PFSK-1 (cell line): Measurements from ENCODE around the gene SPATS1.

Experiments
- FOXP2 ChIP-seq: optimal IDR thresholded peaks from 2 replicates; pipeline ENCODE3; 2011; ENCODE audit warnings: borderline replicate concordance, control low read depth, inconsistent platforms; ENCODE audit not compliant: insufficient read depth; ENCODE audit errors: extremely low read length, extremely low read depth
- POLR2AphosphoS5 ChIP-seq: IDR thresholded peaks from 2 replicates; pipeline ENCODE4 v1.6.1; 2012; ENCODE audit warnings: low read depth, mild to moderate bottlenecking, control low read depth, low read length, moderate library complexity
- SIN3A ChIP-seq: IDR thresholded peaks from 2 replicates; pipeline ENCODE4 v1.6.1; 2012; ENCODE audit warnings: mild to moderate bottlenecking, low read length, moderate library complexity, borderline replicate concordance; ENCODE audit not compliant: insufficient read depth
- TAF1 ChIP-seq: IDR thresholded peaks from 2 replicates; pipeline ENCODE4 v1.6.1; 2012; ENCODE audit warnings: low read length, control low read depth, borderline replicate concordance; ENCODE audit not compliant: insufficient read depth
- TF ChIP-seq, protein P1 (sequence below), 2 experiments: IDR thresholded peaks; 2 replicates each; pipeline versions ENCODE4 v1.6.1 to v1.8.0; 2011 to 2012; ENCODE audit warnings: low read depth in 2 of 2, low read length in 2 of 2, control low read depth in 1 of 2, inconsistent platforms in 1 of 2, mild to moderate bottlenecking in 1 of 2, moderate library complexity in 1 of 2; ENCODE audit not compliant: insufficient read depth in 1 of 2

Gene SPATS1

DNA sequence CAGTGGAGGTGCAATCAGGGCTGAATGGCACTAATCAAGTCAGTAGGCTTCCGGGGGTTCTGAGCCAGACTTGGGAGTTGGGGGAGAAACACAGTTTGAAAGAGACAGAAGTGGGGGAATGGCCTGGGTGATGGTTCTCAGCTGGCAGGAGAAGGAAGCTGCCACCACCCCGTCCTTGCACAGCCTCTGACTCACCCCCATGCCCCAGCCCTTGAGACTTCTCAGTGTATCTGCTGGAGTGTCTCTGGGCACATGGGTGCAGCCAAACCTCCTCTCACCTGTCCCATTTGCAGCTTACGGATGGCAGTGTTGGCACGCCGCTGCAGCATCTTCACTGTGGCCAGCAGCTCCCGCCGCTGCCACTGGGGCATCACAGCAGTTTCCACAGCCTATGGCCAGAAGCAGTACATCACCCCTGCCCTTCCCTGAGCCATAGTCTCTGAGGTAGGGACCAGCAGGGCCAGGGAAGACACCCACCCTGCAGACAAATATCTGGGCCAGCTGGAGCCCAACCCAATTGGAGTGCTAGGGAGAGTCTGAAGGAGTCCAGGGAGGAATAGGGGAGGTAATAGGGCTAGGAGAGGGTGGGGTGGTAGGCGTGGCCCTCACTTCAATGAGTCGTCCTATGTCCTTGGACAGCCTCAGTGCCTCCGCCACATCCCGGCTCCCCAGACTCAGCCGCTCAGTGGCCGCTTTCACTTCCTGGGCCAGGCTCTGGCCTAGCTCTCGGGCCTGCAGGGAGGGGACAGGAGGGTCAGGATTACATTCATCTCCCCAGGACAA, 40.5 kb upstream of the SPATS1 start:
- TF ChIP-seq, protein P1, sequence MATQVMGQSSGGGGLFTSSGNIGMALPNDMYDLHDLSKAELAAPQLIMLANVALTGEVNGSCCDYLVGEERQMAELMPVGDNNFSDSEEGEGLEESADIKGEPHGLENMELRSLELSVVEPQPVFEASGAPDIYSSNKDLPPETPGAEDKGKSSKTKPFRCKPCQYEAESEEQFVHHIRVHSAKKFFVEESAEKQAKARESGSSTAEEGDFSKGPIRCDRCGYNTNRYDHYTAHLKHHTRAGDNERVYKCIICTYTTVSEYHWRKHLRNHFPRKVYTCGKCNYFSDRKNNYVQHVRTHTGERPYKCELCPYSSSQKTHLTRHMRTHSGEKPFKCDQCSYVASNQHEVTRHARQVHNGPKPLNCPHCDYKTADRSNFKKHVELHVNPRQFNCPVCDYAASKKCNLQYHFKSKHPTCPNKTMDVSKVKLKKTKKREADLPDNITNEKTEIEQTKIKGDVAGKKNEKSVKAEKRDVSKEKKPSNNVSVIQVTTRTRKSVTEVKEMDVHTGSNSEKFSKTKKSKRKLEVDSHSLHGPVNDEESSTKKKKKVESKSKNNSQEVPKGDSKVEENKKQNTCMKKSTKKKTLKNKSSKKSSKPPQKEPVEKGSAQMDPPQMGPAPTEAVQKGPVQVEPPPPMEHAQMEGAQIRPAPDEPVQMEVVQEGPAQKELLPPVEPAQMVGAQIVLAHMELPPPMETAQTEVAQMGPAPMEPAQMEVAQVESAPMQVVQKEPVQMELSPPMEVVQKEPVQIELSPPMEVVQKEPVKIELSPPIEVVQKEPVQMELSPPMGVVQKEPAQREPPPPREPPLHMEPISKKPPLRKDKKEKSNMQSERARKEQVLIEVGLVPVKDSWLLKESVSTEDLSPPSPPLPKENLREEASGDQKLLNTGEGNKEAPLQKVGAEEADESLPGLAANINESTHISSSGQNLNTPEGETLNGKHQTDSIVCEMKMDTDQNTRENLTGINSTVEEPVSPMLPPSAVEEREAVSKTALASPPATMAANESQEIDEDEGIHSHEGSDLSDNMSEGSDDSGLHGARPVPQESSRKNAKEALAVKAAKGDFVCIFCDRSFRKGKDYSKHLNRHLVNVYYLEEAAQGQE (IDR thresholded peaks at IDR 0.05; ENCODE audit: insufficient read depth in 1 of 2, low read depth in 2 of 2, low read length in 2 of 2), result no peak
- TF ChIP-seq FOXP2 (no peak), POLR2AphosphoS5 (no peak), SIN3A (no peak), TAF1 (no peak)

DNA sequence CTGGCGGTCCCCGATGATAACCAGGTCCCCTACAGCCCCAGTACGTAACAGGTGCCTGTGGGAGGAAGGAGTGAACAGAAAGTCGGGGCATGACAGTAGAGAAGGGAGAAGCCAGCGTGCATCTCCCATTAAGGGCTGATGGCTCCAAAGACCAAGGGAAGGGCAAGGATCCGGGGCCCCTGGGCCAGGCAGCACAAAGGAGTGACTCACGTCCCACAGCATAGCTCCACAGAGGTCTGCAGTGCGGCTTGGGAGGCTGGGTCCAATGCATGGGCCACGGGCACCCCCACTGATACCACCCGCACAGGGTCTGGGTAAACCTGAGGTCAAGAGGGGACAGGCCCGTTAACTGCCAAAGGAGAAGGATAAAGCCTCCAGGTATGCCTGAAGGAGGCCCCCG, 39.6 kb upstream of the SPATS1 start:
- TF ChIP-seq TAF1 (no peak), POLR2AphosphoS5 (no peak), FOXP2 (no peak), SIN3A (no peak)
- TF ChIP-seq, protein P1 (IDR thresholded peaks at IDR 0.05; ENCODE audit: insufficient read depth in 1 of 2, low read depth in 2 of 2, low read length in 2 of 2), result no peak

DNA sequence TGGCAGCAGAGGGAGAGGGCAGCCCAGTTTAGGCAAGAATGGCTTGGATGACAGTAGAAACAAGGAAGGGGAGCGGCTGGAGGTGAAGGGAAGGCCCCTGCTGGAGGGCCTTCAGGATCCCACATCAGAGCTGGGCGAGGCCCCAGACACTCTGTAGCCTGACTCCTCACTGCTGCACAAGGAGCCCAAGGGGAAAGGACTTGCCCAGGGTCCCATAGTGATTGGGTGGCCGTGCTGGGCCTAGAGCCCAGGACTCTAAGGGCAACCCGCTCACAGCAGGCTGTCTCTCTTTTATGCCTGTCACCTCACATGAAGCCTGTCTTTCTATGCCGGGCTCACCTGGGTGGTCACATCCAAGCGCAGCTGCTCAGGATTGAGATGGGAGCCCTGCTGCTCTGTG, 38.6 kb upstream of the SPATS1 start:
- TF ChIP-seq TAF1, result no peak

DNA sequence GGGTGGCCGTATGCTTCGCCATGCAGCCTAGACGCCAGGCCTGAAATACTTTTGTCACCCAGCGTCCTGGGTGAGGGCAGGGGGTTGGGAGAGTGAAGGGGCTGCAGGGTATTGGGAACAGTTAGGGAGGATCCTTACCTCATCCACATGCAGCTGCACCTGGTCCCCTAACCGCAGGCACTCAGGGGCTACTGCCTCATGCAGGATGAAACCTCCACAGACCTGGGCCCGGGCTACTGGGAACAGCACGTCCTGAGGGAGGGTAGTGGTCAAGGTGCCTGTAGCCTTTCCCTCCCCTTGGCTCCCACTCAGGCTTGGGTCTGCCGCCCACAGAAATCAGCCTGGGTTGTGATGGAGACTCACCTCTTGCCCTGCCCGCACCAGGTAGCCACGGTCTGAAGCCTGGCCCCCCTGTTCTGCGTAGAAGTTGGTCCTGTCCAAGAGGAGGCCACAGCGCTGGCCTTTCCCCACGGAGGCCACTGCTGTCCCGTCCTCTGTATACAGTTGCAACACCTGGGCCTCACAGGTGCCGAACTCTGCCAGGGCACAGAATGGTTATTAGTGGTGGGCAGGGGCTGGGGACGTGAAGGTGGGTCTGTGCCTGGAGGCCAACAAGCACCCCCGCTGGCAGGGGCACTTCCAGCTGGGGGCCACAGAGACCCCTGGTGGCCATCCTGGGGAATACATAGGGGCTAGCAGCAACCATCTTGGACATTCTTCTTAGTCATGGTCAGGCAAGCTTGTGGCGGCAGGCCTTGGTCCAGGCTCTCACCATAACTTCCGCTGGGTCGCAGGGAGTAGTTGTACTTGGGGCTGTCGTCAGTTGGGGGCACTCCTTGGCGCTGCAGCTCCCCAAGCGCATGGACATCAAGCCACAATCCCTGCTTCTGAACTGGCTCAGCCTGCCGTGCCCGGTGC, 37.9 kb upstream of the SPATS1 start:
- TF ChIP-seq FOXP2, result no peak
- TF ChIP-seq POLR2AphosphoS5, result no peak
- no peak for TF ChIP-seq SIN3A
- TF ChIP-seq TAF1, result no peak
- TF ChIP-seq, protein P1 (IDR thresholded peaks at IDR 0.05; ENCODE audit: insufficient read depth in 1 of 2, low read depth in 2 of 2, low read length in 2 of 2), result no peak

DNA sequence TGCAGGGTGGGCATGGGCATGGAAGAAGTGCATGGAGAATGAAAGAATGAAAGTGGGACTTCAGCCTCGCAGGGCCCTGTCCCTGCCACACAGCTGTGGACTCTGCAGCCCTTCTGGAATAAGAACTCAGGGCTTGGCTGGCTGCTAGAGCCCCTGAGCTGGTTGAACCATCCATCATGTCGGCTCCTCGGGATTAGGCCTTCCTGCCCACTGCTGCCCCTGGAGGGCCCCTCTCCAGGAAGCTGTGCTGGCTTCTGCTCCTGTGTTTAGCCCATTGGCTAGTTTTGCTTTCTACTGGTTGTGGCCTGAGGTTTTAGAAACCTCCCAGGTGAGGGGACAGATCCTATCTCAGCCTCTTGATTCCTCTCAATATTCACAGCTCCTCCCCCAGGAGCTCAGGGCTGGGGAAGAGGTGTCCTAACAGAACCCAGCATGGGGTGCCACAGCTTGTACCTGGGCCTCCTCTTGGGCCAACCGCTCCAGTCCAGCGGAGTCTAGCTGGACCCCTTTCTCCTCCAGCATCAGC, 37.2 kb upstream of the SPATS1 start:
- TF ChIP-seq TAF1, result no peak
- no peak for TF ChIP-seq SIN3A
- TF ChIP-seq, protein P1 (IDR thresholded peaks at IDR 0.05; ENCODE audit: insufficient read depth in 1 of 2, low read depth in 2 of 2, low read length in 2 of 2), result no peak
- no peak for TF ChIP-seq FOXP2
- TF ChIP-seq POLR2AphosphoS5, result no peak
